Measurements from ENCODE around the gene AMMECR1. TPM values are rescaled to one million over a fixed set of nuclear protein-coding genes. Genes with fewer than 3 reads are reported as not detected.

The AMMECR1 gene
- total RNA-seq, 2 experiments from 2014 or later, result 7.6 to 8.4 TPM

DNA sequence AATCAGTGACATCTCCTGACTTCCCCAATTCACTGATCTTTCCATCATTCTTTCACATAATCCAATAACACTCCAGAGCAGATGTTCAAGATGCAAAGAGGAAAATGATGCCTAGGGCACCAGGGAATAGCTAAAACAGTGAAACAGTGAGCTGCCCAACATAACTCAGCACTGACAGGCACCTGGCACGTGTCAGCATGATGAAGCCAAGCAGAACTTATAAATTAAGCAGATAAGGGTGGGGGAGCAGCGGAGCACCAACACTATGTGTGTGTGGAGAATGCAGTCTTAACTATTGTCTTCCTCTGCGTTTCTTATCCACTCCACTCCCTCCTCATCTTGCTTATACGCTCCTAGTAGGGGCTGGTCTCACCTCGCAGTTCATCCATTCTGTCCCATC is 89.4 kb downstream of the AMMECR1 start:
- CTCF ChIA-PET, result no interaction called here
- no peak overlapping the region for H3K4me3 Mint-ChIP-seq
- intact Hi-C loops (cut with micrococcal nuclease), result no loop called here
- H3K36me3 Mint-ChIP-seq (ENCODE audit: low read depth), result peaks cover 13% of the 10 kb centered on the region
- peaks cover 8% of the 10 kb centered on the region for H3K9me3 Mint-ChIP-seq
- no peaks in the 10 kb centered on the region for H3K27me3 Mint-ChIP-seq
- POLR2A ChIA-PET, result no interaction called here
- H3K4me1 Mint-ChIP-seq (ENCODE audit: low read depth), result peaks cover 43% of the 10 kb centered on the region
- no peak overlapping the region for H3K27ac Mint-ChIP-seq
- ATAC-seq (no peak), DNase-seq (no peak)
- TF ChIP-seq, protein P1, sequence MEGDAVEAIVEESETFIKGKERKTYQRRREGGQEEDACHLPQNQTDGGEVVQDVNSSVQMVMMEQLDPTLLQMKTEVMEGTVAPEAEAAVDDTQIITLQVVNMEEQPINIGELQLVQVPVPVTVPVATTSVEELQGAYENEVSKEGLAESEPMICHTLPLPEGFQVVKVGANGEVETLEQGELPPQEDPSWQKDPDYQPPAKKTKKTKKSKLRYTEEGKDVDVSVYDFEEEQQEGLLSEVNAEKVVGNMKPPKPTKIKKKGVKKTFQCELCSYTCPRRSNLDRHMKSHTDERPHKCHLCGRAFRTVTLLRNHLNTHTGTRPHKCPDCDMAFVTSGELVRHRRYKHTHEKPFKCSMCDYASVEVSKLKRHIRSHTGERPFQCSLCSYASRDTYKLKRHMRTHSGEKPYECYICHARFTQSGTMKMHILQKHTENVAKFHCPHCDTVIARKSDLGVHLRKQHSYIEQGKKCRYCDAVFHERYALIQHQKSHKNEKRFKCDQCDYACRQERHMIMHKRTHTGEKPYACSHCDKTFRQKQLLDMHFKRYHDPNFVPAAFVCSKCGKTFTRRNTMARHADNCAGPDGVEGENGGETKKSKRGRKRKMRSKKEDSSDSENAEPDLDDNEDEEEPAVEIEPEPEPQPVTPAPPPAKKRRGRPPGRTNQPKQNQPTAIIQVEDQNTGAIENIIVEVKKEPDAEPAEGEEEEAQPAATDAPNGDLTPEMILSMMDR (IDR thresholded peaks at IDR 0.05), result no peak

DNA sequence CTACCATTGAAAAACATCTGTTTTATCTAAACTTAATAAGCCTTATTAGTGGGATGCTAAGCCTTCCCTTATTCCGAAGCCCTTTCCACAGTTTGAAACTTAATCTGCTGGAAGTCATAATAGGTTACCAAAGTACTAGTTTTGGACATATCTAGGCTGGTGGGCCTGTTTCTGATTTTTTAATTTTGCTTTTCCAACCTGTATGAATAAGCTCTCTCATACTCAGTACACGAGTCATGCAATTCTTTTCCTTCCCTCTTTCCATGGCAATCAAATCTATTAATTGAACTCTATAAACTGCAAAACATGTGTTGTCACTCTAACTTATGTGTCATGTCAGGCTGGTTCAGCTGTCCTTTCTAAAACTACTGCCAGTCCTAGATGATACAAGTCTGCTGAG is 91.0 kb downstream of the AMMECR1 start:
- intact Hi-C loops (cut with micrococcal nuclease), result no loop called here

DNA sequence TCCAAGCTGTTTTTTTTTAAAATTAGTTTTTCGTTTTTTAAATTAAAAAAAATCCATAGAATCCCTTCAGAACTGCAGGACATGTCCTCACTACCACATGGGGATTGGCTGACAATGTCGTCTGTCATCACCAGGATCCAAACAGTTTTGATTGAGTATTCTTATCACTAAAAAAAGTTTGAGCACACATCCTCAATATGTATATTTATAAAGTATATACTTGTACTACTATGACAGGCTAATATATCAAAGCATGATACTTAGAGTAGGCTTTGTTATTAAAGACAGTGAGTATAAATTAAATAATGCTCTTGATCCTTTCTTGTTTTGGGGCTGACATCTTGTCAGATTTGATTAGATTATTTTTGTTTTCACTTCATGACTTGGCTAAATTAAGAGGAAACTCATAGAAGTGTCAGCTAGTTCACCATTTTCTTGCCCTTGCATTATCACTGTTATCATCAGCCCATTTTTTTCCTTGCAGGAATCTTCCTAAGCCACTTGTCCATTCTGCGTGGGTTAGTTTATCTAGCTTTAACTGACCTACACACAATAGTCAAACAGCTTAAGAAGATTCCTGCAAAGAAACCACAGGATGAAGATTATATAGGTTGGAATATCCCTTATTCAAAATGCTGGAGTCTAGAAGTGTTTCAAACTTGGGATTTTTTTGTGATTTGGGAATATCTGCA is 92.8 kb downstream of the AMMECR1 start:
- Mint-ChIP-seq H3K4me1 (ENCODE audit: low read depth) (peaks cover 31% of the 10 kb centered on the region), H3K27me3 (no peaks in the 10 kb centered on the region), H3K36me3 (ENCODE audit: low read depth) (peaks cover 1% of the 10 kb centered on the region), H3K9me3 (no peaks in the 10 kb centered on the region), H3K27ac (no peak overlapping the region), H3K4me3 (no peak overlapping the region)
- intact Hi-C loops (cut with micrococcal nuclease), result no loop called here
- no peak for DNase-seq
- ATAC-seq, result no peak
- CTCF ChIA-PET, result no interaction called here
- TF ChIP-seq, protein P1 (IDR thresholded peaks at IDR 0.05), result no peak
- POLR2A ChIA-PET, result no interaction called here

More for the DNA sequence above, 91.0 kb downstream of the AMMECR1 start:
- POLR2A ChIA-PET, result no interaction called here
- Mint-ChIP-seq H3K9me3 (peaks cover 2% of the 10 kb centered on the region), H3K27ac (peak overlapping the region; percentile 3), H3K36me3 (ENCODE audit: low read depth) (peaks cover 5% of the 10 kb centered on the region), H3K4me1 (ENCODE audit: low read depth) (peaks cover 40% of the 10 kb centered on the region), H3K4me3 (no peak overlapping the region), H3K27me3 (no peaks in the 10 kb centered on the region)
- CTCF ChIA-PET, result interaction anchor here (1.5 kb wide), 1 partner anchor 66 kb away, joined by 3 read pairs; no protein-coding TSS in a partner anchor
- DNase-seq (no peak), ATAC-seq (no peak)
- TF ChIP-seq, protein P1 (IDR thresholded peaks at IDR 0.05), result no peak

DNA sequence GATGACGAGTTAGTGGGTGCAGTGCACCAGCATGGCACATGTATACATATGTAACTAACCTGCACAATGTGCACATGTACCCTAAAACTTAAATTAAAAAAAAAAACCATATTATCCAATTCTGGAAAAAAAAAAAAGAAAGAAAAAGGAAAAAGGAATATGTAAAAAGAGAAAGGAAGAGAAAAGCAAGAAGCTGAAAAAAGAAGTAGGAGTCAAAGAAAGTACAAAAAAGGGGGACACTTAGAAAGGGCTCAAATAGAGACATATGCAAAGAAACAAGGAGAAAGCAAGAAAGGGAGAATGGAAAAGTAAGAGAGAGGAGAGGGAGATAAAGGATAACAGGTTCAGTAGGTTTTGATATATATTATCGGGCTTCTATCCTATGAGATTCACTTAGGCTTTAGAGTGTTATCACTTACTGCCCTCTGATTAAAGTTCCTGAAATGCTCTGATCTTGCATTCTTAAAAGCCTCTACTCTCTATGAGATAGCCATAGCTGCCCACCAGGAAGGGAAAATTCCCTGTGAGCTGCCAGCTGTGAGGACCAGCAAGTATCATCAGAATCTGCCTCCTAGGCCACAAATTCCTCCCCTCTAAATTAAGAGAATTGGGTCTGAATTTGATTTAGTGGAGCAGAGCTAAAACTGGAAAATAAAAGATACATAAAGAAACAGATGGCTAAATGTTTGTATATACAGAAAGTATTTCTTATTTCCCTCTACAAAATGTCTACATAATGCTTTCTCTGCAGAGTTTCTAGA is 95.2 kb downstream of the AMMECR1 start:
- Mint-ChIP-seq H3K4me1 (ENCODE audit: low read depth) (peaks cover 24% of the 10 kb centered on the region), H3K27ac (no peak overlapping the region), H3K36me3 (ENCODE audit: low read depth) (peaks cover 1% of the 10 kb centered on the region), H3K9me3 (no peaks in the 10 kb centered on the region), H3K4me3 (no peak overlapping the region), H3K27me3 (no peaks in the 10 kb centered on the region)
- ATAC-seq, result no peak
- intact Hi-C loops (cut with micrococcal nuclease), result no loop called here
- ChIA-PET CTCF (interaction anchor here (0.6 kb wide), 1 partner anchor 47 kb away, joined by 3 read pairs; no protein-coding TSS in a partner anchor), POLR2A (no interaction called here)
- TF ChIP-seq, protein P1 (IDR thresholded peaks at IDR 0.05), result no peak
- no peak for DNase-seq

DNA sequence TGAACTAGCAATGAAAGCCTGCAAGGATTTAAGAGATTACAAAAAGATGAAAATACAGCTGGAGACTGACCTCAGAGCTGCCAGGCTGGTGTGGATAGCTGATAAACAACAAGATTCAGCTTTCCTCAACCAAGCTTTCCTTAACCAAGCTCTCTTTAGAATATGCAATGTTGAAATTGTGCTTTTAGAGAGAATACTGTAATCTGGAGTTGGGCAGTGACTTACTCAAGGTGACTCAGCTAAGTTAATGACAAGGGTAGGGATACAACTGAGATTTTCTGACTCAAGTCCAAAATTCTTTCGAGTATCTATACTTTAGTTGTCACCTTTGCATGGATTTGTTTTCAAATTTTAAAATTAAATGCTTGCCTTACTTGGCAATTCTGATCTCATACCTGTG is 98.0 kb downstream of the AMMECR1 start:
- TF ChIP-seq, protein P1 (IDR thresholded peaks at IDR 0.05), result no peak
- intact Hi-C loops (cut with micrococcal nuclease), result no loop called here
- no peak for DNase-seq
- ChIA-PET POLR2A (no interaction called here), CTCF (no interaction called here)
- ATAC-seq, result no peak
- Mint-ChIP-seq H3K9me3 (no peaks in the 10 kb centered on the region), H3K27ac (no peak overlapping the region), H3K4me1 (ENCODE audit: low read depth) (peaks cover 24% of the 10 kb centered on the region), H3K4me3 (no peak overlapping the region), H3K27me3 (no peaks in the 10 kb centered on the region), H3K36me3 (ENCODE audit: low read depth) (peaks cover 1% of the 10 kb centered on the region)
